HFFc6 (cell line): ENCODE data around the gene ST8SIA4. TPM values are rescaled to one million over a fixed set of nuclear protein-coding genes. Genes with fewer than 3 reads are reported as not detected.

Source experiments
- DNase-seq: peaks from one replicate; pipeline ENCODE4 v3.0.0-alpha.2; 2018
- H3K27ac Mint-ChIP-seq: 2 replicates; pipeline ENCODE4 v1.8.0; 2020; ENCODE audit warnings: mild to moderate bottlenecking, mixed read lengths
- H3K27me3 Mint-ChIP-seq: 2 replicates; pipeline ENCODE4 v1.8.0; 2021; ENCODE audit warnings: mild to moderate bottlenecking, moderate library complexity, mixed read lengths; ENCODE audit not compliant: insufficient read depth
- H3K36me3 Mint-ChIP-seq: 2 replicates; pipeline ENCODE4 v1.8.0; 2021; ENCODE audit warnings: low read depth, mixed read lengths
- H3K4me1 Mint-ChIP-seq: 2 replicates; pipeline ENCODE4 v1.8.0; 2020; ENCODE audit warnings: low read depth, mixed read lengths
- H3K4me3 Mint-ChIP-seq: 2 replicates; pipeline ENCODE4 v1.8.0; 2020; ENCODE audit warnings: mild to moderate bottlenecking, moderate library complexity, mixed read lengths
- H3K9me3 Mint-ChIP-seq: 2 replicates; pipeline ENCODE4 v1.8.0; 2020; ENCODE audit warnings: mild to moderate bottlenecking, mixed read lengths
- total RNA-seq, 6 experiments: library from RNA; stranded (reverse); fragmentation: NEBNext Ultra II Directional; extraction: Animal tissue kit (Norgen Biotek cat#: 25700); gene quantifications; 2 replicates in 1 of 6; 3 replicates in 5 of 6; pipeline ENCODE4 v1.2.3, GENCODE V29; 2021
- TF ChIP-seq, protein P1 (sequence below): fragments of 200-600 bp; sonication (generic); IDR thresholded peaks from 2 replicates; pipeline ENCODE4 v1.5.0; 2021; ENCODE audit warnings: antibody characterized with exemption, mild to moderate bottlenecking

ST8SIA4 gene
- total RNA-seq, 6 experiments from 2014 or later = not detected

GRCh38 chr5:100889896-100890295, 13.2 kb downstream of the ST8SIA4 start:
- H3K4me1 Mint-ChIP-seq = no peaks in the 10 kb centered on the region
- H3K9me3 Mint-ChIP-seq = peaks cover 9% of the 10 kb centered on the region; the same call in 1 of the 2 replicates
- DNase-seq = no peak
- TF ChIP-seq, protein P1, sequence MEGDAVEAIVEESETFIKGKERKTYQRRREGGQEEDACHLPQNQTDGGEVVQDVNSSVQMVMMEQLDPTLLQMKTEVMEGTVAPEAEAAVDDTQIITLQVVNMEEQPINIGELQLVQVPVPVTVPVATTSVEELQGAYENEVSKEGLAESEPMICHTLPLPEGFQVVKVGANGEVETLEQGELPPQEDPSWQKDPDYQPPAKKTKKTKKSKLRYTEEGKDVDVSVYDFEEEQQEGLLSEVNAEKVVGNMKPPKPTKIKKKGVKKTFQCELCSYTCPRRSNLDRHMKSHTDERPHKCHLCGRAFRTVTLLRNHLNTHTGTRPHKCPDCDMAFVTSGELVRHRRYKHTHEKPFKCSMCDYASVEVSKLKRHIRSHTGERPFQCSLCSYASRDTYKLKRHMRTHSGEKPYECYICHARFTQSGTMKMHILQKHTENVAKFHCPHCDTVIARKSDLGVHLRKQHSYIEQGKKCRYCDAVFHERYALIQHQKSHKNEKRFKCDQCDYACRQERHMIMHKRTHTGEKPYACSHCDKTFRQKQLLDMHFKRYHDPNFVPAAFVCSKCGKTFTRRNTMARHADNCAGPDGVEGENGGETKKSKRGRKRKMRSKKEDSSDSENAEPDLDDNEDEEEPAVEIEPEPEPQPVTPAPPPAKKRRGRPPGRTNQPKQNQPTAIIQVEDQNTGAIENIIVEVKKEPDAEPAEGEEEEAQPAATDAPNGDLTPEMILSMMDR = no peak
- H3K27ac Mint-ChIP-seq = no peak overlapping the region
- H3K4me3 Mint-ChIP-seq = no peak overlapping the region
- H3K27me3 Mint-ChIP-seq = no peaks in the 10 kb centered on the region
- no peaks in the 10 kb centered on the region for H3K36me3 Mint-ChIP-seq

DNA sequence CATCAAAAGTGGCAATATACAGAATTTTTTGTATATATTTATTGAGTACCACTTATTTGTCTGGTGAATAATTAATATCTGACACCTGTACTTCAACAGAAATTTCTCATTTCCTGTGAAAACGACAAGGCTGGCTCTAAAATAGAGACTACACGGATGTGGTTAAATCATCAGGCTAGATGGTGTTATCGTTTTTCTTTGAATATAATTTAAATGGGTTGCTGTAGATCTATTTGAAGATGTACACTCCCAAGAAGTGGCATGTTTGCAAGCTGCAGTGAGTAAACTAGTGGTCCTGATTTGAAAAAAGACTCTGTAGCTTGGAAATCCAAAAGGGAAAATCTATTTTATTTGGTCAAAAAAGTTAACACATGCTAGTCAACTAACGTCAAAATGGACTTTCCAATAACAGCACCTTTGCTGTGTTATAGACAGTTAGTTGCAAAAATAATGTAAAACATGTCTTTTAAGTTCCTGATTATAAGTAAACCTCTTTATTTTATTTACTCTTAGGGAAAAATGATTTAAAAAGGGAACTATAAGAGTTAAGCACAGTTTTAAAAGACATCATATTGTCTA, 13.8 kb downstream of the ST8SIA4 start:
- no peak for DNase-seq
- no peak overlapping the region for H3K27ac Mint-ChIP-seq
- no peaks in the 10 kb centered on the region for H3K36me3 Mint-ChIP-seq
- H3K4me1 Mint-ChIP-seq = no peaks in the 10 kb centered on the region
- TF ChIP-seq, protein P1 = no peak
- H3K27me3 Mint-ChIP-seq = no peaks in the 10 kb centered on the region
- peaks cover 14% of the 10 kb centered on the region; the same call in 1 of the 2 replicates for H3K9me3 Mint-ChIP-seq
- H3K4me3 Mint-ChIP-seq = no peak overlapping the region

GRCh38 chr5:100877274-100877673, 25.8 kb downstream of the ST8SIA4 start:
- TF ChIP-seq, protein P1 = no peak
- no peak for DNase-seq
- no peaks in the 10 kb centered on the region for H3K4me1 Mint-ChIP-seq
- H3K36me3 Mint-ChIP-seq = peaks cover 4% of the 10 kb centered on the region; the same call in 1 of the 2 replicates
- H3K27ac Mint-ChIP-seq = no peak overlapping the region
- peaks cover 14% of the 10 kb centered on the region for H3K9me3 Mint-ChIP-seq
- H3K4me3 Mint-ChIP-seq = no peak overlapping the region
- no peaks in the 10 kb centered on the region; the same call in 1 of the 2 replicates for H3K27me3 Mint-ChIP-seq

DNA sequence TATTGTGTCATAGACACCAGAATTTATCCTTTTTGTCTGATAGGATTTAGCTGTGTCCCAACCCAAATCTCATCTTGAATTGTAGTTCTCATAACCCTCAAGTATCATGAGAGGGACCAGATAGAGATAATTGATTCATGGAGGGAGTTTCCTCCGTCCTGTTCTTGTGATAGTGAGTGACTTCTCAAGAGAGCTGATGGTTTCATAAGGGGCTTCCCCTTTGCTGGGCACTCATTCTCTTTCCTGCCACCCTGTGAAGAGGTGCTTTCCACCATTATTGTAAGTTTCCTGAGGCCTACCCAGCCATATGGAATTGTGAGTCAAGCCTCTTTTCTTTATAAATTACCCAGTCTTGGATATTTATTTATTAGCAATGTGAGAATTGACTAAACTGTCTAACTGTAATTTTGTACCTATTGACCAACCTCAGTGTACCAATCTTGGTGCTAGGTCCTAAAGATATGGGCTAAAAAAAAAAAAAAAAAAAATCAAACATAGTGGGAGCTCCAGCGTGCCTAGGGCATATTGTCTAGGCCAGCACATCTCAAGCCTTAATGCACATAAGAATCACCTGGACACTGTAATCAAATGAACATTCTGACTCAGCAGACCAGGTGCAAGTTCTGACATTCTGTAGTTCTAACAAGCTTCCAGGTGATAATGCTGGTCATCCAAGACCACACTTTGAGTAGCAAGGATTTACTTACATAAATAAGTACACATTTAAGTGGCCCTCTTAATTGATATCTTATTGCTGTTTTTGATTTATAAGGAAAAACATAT, 30.5 kb downstream of the ST8SIA4 start:
- TF ChIP-seq, protein P1 = no peak
- Mint-ChIP-seq H3K4me1 (no peaks in the 10 kb centered on the region), H3K4me3 (no peak overlapping the region), H3K27ac (no peak overlapping the region), H3K9me3 (peaks cover 15% of the 10 kb centered on the region), H3K27me3 (no peaks in the 10 kb centered on the region; the same call in 1 of the 2 replicates), H3K36me3 (no peaks in the 10 kb centered on the region)
- no peak for DNase-seq

DNA sequence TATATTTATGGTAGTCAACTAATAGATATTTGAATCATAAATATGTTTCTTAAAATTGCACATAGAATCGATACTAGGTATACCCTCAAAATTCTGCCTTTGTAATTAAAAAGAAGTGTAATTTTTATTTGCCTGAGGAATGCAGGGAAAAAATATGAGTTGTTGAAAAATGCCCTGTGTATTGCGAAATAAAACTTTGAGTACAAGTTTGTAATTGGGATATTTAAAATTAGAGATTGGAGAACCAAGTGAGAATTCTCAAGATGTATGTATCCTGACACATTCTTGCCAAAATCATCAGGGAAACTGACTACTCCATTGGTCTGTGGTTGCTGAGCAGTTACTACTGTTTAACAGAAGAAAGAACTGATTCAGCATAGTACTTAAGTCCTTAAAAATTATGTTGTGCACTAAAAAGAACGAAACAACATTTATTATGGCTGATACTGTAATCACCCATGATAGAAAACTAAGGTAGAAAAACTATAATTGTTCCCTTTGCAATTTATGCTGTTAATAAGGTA, 36.0 kb downstream of the ST8SIA4 start:
- Mint-ChIP-seq H3K4me1 (no peaks in the 10 kb centered on the region), H3K27ac (no peak overlapping the region), H3K9me3 (peaks cover 24% of the 10 kb centered on the region), H3K36me3 (peaks cover 5% of the 10 kb centered on the region; the same call in 1 of the 2 replicates), H3K27me3 (no peaks in the 10 kb centered on the region), H3K4me3 (no peak overlapping the region)
- TF ChIP-seq, protein P1 = no peak
- DNase-seq = no peak
